Ishikawa (cell line): ENCODE results near the gene TECRL.

ENCODE experiments used
- CEBPB ChIP-seq: IDR thresholded peaks from 2 replicates; pipeline ENCODE4 v1.6.1; 2012
- CREB1 ChIP-seq: IDR thresholded peaks from 2 replicates; pipeline ENCODE4 v1.6.1; 2012; ENCODE audit warnings: low read depth
- EGR1 ChIP-seq: IDR thresholded peaks from 2 replicates; pipeline ENCODE4 v1.6.1; 2012
- EP300 ChIP-seq: IDR thresholded peaks from 2 replicates; pipeline ENCODE4 v1.6.1; 2012; ENCODE audit warnings: borderline replicate concordance
- FOXM1 ChIP-seq: IDR thresholded peaks from 2 replicates; pipeline ENCODE4 v1.6.1; 2012; ENCODE audit warnings: low read depth, borderline replicate concordance
- NFIC ChIP-seq: IDR thresholded peaks from 2 replicates; pipeline ENCODE4 v1.6.1; 2012
- RAD21 ChIP-seq: IDR thresholded peaks from 2 replicates; pipeline ENCODE4 v1.6.1; 2012; ENCODE audit warnings: low read depth
- TAF1 ChIP-seq: IDR thresholded peaks from 2 replicates; pipeline ENCODE4 v1.6.1; 2012; ENCODE audit warnings: low read depth, mild to moderate bottlenecking
- TCF12 ChIP-seq: IDR thresholded peaks from 2 replicates; pipeline ENCODE4 v1.6.1; 2012; ENCODE audit warnings: low read depth
- TEAD4 ChIP-seq: IDR thresholded peaks from 2 replicates; pipeline ENCODE4 v1.6.1; 2012
- YY1 ChIP-seq: IDR thresholded peaks from 2 replicates; pipeline ENCODE4 v1.6.1; 2012; ENCODE audit warnings: low read depth
- ZBTB7A ChIP-seq: IDR thresholded peaks from 2 replicates; pipeline ENCODE4 v1.6.1; 2012; ENCODE audit warnings: low read depth
- TF ChIP-seq, protein P1 (sequence below): IDR thresholded peaks from 2 replicates; pipeline ENCODE4 v1.6.1; 2012
- TF ChIP-seq, protein P2 (sequence below): IDR thresholded peaks from 2 replicates; pipeline ENCODE4 v1.6.1; 2012; ENCODE audit warnings: low read depth, mild to moderate bottlenecking
- TF ChIP-seq, protein P3 (sequence below): IDR thresholded peaks from 2 replicates; pipeline ENCODE4 v1.6.1; 2012

Gene TECRL

DNA sequence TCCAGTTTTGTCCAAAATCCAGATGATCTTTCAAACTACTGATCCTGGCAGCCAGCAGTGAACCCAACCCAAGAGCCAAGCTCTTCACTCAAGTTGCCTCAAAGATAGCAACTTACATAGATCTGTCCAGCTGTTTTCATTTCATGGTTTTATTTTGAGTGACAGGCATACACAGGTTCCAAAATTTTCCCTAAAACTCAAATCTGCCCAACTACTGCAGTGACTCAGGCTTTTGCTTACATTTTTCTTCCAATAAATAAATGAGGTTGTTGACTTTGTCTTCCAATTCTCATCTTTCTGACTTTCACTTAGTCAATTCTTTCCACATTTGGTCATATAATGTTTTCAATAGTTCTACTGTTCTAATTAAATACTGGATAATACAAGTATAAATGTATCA, 158.8 kb downstream of the TECRL start:
- TF ChIP-seq, protein P1, sequence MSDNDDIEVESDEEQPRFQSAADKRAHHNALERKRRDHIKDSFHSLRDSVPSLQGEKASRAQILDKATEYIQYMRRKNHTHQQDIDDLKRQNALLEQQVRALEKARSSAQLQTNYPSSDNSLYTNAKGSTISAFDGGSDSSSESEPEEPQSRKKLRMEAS, result no peak
- TF ChIP-seq CREB1, result no peak
- TF ChIP-seq TCF12, result no peak
- TF ChIP-seq EP300, result no peak
- TF ChIP-seq, protein P2, sequence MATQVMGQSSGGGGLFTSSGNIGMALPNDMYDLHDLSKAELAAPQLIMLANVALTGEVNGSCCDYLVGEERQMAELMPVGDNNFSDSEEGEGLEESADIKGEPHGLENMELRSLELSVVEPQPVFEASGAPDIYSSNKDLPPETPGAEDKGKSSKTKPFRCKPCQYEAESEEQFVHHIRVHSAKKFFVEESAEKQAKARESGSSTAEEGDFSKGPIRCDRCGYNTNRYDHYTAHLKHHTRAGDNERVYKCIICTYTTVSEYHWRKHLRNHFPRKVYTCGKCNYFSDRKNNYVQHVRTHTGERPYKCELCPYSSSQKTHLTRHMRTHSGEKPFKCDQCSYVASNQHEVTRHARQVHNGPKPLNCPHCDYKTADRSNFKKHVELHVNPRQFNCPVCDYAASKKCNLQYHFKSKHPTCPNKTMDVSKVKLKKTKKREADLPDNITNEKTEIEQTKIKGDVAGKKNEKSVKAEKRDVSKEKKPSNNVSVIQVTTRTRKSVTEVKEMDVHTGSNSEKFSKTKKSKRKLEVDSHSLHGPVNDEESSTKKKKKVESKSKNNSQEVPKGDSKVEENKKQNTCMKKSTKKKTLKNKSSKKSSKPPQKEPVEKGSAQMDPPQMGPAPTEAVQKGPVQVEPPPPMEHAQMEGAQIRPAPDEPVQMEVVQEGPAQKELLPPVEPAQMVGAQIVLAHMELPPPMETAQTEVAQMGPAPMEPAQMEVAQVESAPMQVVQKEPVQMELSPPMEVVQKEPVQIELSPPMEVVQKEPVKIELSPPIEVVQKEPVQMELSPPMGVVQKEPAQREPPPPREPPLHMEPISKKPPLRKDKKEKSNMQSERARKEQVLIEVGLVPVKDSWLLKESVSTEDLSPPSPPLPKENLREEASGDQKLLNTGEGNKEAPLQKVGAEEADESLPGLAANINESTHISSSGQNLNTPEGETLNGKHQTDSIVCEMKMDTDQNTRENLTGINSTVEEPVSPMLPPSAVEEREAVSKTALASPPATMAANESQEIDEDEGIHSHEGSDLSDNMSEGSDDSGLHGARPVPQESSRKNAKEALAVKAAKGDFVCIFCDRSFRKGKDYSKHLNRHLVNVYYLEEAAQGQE, result no peak
- no peak for TF ChIP-seq FOXM1
- no peak for TF ChIP-seq EGR1
- no peak for TF ChIP-seq CEBPB
- no peak for TF ChIP-seq RAD21
- TF ChIP-seq TEAD4, result no peak
- TF ChIP-seq YY1, result no peak
- no peak for TF ChIP-seq NFIC
- no peak for TF ChIP-seq TAF1
- TF ChIP-seq, protein P3, sequence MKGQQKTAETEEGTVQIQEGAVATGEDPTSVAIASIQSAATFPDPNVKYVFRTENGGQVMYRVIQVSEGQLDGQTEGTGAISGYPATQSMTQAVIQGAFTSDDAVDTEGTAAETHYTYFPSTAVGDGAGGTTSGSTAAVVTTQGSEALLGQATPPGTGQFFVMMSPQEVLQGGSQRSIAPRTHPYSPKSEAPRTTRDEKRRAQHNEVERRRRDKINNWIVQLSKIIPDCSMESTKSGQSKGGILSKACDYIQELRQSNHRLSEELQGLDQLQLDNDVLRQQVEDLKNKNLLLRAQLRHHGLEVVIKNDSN, result no peak
- no peak for TF ChIP-seq ZBTB7A

DNA sequence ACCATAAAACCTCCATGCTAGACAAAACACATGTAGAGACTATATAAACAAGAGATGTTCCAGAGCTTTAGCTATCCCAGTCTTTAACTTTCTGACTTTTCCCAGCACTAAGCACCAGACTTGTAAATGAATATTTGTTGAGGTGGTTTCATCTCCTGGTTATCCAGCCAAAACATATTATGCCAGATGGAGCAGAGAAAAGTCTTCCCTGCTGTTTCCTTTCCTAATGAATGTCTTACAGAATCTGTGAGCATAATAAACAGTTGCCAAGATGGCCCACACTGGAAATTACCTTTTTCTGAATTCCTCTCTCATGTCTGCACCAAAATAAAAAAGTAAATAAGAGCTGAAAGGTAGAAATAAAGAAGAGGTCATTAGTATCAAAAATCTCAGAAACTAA, 159.2 kb downstream of the TECRL start:
- TF ChIP-seq FOXM1, result no peak
- no peak for TF ChIP-seq RAD21
- TF ChIP-seq TCF12, result no peak
- TF ChIP-seq CEBPB, result no peak
- TF ChIP-seq, protein P2, result no peak
- TF ChIP-seq CREB1, result no peak
- TF ChIP-seq ZBTB7A, result no peak
- TF ChIP-seq, protein P3, result no peak
- TF ChIP-seq NFIC, result no peak
- TF ChIP-seq YY1, result no peak
- no peak for TF ChIP-seq EP300
- TF ChIP-seq, protein P1, result no peak
- TF ChIP-seq TEAD4, result no peak
- no peak for TF ChIP-seq EGR1
- TF ChIP-seq TAF1, result no peak

DNA sequence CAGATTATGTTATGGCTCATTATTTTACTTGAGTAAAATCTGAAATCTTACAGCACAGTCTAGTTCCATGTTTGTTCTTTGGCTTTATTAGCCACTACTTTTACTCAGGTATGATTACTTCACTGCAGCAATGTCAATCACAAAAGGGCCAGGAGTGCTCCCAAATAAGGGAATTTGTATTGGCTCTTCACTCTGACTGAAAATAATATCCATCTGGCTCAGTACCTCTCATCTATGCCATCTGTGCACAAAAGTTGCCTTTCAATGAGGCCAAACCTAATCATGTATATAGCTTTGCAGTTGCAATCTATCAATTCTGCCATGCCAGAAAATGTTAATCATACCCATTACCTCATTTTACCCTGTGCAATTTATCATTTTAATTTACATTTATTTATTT, 161.1 kb downstream of the TECRL start:
- TF ChIP-seq, protein P1, result no peak
- TF ChIP-seq NFIC, result no peak
- TF ChIP-seq EP300, result no peak
- TF ChIP-seq YY1, result no peak
- TF ChIP-seq FOXM1, result no peak
- TF ChIP-seq TCF12, result no peak
- TF ChIP-seq, protein P3, result no peak
- TF ChIP-seq TEAD4, result no peak
- TF ChIP-seq ZBTB7A, result no peak
- TF ChIP-seq CREB1, result no peak

DNA sequence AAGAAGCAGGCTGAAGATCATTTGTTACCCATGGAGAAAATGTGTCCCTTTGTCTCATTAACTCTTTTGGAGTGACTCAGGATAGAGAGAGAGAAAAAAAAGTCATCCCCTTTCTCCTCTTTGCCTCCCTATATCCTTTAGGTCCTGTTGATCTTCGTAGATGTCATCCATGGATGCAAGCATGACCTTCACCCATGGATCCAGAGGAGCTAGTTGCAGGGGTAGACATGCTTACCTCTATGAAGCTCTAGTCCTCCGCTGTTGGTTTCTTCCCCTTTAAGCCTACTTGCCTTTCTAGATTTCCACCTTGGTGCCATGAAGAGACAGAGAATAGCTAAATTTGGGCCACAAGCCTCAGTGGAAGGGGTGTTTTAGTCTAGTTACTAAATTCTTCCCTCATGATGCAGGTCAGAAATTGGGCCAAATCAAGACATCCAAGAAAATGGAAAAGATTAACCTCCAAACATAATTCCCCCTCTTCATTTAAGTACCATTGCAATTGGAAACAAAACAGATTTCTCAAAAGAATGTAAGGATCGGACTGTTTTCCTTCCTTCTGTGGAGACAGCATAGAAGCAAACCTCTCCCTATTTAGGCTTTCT, 178.4 kb downstream of the TECRL start:
- TF ChIP-seq, protein P3, result peak; percentile 58
- TF ChIP-seq TCF12 (0 out of 2 replicates have a peak, but pooled peaks have one; percentile 18), CREB1 (no peak), YY1 (no peak), ZBTB7A (no peak), TAF1 (no peak), CEBPB (no peak), EP300 (no peak), RAD21 (no peak), EGR1 (no peak), NFIC (no peak)
- TF ChIP-seq, protein P2, result no peak
- TF ChIP-seq, protein P1, result no peak
